ENCODE results near the gene KIF3A.

The KIF3A gene

DNA sequence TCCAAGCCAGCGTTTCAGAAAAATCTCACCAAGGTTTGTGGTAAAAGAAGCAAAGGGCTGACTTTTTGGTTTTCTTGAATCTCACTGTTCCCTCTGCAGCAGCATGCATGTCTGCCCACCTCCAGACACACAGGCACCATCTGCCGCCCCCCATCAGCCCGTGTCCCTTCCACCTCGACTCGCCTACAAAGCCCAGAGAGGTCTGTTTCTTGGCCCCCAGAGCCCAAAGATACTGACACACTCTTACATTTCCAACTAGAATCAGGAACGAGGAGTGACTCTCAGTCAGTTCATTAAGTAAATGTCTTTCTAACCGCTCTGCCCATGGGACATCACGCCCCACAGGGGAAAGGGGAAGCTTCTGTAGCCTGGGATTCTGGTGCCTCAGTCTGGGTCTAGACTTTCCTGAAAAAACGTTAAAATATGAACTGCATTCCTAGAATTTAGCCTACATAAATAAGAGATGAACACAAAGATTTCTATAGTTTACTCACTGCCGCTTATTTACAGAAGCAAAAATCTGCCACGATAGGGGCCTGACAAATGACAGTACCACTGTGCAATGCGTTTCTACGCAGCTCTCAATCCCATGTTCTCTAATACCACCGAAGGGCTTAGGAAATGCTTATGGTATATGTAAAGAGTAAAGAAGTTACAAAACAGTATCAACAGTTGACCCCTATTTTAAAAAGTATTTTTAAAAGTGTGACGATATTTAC lies 59.5 kb downstream of the KIF3A start:
- DNase-seq (ENCODE audit: low spot score) = no peak

DNA sequence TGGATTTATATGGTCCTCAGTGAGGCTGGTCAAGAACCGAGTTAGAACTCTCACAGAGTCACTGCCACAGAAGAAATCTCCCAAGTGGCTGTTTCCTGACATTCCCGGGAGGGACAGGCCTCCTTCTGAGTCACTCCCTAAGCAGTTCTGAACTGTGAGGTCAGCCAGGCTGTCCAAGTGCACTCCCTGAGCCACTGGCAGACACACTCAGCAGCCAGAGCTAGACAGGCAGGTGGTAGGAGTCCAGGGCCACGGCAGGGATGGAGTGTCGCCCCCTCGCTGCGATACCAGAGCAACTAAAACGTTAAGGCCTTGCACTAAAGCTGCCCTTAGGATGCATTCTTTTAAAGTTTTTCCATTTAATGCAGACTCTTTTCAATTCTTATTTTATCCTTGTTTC lies 60.2 kb downstream of the KIF3A start:
- no peak for DNase-seq (ENCODE audit: low spot score)

DNA sequence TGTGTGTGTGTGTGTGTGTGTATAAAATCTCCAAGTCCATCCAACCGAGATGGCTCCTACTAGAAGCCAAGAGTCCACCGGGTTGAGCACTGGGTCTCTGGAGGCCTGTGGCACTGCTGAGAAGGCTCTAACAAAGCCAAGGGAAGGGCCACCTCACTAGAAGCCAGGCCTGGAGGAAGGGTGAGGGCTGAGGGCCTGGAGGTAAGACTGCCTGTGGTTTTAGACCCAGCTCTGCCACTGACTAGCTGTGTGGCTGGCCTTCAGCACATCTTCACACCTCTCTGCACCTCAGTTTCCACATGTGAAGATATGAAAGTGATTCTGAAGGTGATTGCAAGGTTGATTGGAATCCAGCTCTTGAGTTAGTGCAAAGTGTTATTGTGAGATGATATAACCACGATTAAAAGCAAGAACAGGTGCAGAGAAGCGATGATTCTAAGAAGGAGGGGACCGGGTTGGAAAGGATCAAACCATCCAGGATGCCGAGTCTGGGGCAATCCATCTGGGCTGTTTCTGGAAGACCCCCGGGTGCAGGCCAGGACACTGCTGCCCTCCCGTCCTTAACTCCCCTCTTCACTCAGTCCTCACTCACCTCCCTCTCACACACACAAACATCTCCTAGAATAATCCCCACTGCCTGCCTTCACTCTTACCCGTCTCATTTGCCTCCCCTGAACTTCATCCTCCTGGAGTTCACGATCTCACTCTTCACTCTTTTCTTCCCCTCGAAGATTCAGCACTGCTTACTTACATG lies 61.2 kb downstream of the KIF3A start:
- DNase-seq (ENCODE audit: low spot score) = no peak

DNA sequence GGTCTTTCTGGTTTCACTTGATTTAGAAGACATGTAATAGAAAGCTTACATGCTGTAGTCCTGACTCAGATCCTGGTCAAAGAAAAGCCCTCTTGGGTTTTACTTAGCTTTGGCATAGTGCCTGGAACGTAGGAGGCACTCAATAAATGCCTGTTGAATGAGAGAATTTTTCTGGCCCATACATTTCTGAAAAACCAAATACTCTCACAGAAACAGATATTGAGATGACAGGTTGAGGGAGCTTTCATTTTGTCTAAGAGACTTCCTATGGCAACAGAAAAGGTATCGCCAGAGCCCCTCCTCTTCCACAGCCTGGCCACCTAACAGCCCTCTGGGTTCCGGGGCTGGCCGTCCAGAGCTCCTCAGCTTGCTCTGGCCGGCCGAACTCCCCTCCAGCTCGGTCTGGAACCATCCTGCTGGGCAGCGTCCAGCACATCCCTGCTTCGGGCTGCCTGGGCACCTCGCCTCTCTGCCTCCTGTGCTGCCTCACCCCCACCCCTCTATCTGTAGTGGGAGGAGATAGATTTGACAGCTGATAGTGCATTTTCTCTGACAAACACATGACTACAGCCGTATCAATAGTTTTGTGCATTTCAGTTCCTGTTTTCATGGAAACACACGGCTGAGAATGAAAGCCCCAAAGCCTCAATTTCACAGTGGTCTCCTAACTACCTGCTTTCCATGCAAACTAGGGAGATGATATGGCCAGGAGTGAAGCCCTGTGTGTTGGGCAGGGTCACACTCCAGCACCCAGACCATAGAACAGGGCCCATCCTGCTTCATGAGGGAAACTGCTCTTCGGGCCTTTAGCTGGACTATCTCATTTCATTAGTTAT lies 62.5 kb downstream of the KIF3A start:
- no peak for DNase-seq (ENCODE audit: low spot score)

DNA sequence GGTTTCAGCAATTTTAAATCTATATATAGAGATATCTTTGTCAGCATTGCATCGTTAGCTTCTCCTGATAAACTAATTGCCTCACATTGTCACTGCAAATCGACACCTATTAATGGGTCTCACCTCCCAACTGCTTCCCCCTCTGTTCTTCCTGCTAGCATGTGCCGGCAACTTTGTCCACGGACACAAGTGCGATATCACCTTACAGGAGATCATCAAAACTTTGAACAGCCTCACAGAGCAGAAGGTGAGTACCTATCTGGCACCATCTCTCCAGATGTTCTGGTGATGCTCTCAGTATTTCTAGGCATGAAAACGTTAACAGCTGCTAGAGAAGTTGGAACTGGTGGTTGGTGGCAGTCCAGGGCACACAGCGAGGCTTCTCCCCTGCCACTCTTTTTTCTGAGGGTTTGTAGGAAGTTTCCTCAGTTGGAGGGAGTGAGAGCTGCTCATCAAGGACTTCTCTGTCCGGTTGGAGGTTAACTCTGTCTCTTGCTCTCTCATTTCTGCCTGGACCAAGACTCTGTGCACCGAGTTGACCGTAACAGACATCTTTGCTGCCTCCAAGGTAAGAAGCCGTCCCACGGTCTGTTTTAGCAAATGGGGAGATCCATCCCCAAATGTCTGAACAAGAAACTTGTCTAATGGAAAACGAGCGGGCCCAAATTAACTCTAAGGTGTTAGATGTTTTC lies 63.3 kb downstream of the KIF3A start, which contains the start of gene IL4:
IL4 (plus strand) TSS at position 51 of the 692 bp plus-strand sequence; CDS start at position 113, 62 bp downstream.
- no peak for DNase-seq (ENCODE audit: low spot score)

DNA sequence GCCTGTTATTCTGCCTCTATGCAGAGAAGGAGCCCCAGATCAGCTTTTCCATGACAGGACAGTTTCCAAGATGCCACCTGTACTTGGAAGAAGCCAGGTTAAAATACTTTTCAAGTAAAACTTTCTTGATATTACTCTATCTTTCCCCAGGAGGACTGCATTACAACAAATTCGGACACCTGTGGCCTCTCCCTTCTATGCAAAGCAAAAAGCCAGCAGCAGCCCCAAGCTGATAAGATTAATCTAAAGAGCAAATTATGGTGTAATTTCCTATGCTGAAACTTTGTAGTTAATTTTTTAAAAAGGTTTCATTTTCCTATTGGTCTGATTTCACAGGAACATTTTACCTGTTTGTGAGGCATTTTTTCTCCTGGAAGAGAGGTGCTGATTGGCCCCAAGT lies 63.9 kb downstream of the KIF3A start:
- no peak for DNase-seq (ENCODE audit: low spot score)

DNA sequence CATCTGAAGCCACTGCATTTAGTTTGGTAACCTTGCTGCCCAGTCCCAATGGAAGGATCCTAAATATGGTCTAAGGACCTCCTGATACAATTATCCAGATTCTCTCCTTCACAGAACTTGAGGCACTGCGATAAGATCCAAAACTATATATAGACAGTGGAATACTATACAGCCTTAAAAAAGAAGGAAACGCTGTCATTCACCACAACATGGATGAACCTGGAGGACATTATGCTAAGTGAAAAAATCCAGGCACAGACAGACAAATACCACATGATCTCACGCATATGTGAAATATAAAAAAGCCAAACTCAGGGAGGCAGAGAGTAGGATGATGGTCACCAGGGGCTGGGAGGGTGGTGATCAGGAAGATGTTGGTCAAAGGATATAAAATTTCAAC lies 66.3 kb downstream of the KIF3A start:
- no peak for DNase-seq (ENCODE audit: low spot score)

DNA sequence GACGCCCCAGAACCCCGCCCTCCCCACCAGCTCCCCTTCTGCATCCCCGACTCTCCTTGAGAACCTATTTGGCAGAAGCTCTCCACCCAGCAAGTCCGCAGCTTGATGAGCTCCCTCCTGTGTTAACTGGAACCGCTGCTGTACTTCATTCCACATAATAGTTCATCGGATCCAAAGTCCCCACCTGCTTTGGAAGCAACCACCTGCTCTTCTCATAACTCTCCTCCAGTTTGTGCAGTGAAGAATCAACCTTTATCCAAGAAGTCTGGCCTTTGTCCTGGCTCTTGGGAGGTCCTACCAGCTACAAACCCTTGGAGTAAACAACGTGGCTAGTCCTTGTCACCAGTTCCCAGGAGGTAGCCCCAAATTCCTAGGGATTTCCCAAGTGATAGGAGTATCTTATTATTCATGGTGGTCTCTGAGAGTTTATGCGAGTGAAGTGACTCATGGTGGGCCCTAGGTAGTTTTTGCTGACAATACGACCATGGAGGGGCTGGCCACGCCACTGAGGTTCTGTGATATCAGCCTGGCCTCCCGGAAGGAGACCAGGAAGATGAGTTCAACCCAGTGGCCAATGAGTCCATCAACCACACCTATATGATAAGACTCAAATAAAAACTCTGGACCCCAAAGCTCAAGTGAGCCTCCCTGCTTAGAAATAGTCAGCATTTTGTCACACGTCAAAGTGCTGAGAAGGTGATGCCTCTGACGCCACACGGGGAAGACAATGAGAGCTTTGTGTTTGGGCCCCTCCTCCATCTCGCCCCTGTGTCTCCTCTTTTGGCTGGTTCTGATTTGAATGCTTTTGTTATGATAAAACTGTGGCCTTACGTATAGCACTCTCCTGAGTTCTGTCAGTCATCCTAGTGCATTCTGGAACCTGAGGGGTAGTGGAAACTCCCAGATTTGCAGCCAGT lies 67.1 kb downstream of the KIF3A start:
- no peak for DNase-seq (ENCODE audit: low spot score)

DNA sequence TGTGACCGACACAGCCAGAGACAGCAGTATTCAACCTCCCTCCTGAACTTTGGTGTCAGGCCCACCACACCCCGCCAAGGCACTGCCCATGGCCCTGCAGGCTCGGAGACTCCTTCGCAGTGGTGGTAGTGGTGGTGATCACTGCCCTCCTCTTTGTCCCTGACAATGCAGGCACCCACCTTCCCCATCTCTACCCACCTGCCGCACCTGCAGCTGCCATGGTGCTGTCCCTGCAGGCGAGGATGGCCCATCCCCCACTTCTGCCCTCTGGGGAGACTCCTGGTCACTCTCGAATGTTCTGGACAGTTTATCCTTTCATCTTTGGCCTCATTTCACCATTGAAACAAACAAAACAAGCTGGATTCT lies 67.9 kb downstream of the KIF3A start:
- no peak for DNase-seq (ENCODE audit: low spot score)

DNA sequence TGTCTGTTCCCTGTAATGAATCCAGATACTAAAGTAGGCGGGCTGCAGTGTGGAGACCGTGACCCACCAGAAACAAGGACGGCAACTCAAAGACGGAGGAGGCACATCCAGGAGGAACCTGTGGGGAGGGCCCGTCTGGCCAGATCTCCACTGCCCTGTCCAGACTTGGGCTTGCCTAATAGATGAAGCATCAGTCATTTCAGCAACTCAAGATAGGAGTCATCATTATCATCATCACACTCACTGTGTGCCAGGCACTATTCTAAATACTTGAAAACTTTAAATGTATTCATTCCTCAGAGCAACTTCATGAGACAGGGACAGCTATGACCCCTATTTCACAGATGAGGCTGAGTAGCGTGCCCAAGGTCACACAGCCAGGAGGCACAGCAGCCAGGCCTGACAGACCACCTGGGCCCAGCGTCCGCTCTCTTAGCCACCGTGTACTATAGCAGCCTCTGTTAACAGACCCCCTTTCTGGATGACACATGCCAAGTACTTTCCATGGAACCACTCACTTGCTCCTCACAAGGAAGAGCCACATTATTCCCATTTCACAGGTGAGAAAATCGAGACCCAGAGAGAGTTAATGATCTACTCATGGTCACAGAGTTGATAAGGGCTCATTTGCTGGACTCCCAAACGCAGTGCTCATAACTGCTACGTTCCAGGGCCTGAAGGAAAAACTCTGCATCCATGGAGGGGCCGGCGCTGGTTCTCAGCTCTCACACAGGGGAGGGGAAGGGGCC lies 68.5 kb downstream of the KIF3A start:
- DNase-seq (ENCODE audit: low spot score) = no peak

DNA sequence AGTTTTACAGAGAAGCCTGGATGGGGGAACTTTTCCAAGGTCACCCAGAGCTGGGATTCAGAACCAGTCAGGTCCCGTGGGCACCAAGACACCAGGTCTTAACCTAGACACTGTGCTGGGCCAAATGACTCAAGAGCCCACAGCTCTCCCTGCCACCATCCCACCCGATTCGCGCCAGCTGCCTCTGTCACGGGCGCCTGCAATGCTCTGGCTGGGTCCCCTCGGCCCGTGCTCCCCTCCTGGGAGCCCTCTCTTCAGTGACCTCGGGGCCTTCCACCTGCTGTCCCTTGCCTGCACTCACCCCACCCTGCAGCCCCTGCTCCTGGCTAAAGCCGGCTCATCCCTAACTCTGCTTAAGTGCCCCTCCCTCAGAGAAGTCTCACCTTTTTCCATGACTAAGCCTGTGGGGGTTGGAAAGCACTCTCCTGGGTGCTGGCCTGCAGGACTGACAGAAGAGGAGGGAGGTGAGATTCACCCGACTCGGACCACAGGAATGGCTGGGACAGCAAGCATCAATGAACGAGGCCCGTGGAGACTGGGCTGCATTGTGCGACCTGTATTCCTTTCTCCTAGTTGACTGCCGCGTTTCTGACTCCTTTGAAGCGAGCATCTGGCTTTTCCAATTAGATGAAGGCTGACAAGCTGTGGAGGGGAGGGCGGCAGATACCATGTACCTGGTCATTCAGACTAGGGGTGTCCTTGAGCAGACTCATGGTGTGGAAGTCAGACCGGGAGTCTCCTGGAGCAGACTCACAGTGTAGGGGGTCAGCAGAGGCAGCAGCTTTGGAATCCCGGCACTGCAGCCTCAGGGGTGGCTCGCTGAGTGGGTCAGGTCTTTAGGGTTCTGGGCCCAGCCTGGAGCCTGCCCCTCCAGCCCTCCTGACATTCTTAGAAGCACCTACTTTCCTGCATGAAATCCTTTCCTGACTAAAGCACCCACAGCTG lies 69.3 kb downstream of the KIF3A start:
- DNase-seq (ENCODE audit: low spot score) = no peak

DNA sequence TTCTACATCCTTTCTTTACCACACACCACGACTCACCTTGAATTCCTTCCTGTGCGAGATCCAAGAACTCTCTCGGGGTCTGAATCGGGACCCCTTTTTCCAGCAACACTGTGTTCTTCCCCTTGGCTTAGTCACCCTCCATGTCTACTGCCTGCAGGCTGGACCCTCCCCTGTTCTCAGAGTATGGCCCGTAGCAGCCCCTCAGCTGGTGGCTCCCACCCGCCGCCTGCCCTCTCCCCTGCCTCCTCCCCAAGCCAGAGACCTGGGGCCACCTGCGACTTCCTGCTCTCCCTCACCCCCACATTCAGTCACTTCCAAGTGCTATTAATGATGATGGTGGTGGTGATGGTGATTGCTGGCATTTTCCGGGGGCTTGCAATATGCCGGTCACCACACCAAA lies 70.0 kb downstream of the KIF3A start:
- no peak for DNase-seq (ENCODE audit: low spot score)

DNA sequence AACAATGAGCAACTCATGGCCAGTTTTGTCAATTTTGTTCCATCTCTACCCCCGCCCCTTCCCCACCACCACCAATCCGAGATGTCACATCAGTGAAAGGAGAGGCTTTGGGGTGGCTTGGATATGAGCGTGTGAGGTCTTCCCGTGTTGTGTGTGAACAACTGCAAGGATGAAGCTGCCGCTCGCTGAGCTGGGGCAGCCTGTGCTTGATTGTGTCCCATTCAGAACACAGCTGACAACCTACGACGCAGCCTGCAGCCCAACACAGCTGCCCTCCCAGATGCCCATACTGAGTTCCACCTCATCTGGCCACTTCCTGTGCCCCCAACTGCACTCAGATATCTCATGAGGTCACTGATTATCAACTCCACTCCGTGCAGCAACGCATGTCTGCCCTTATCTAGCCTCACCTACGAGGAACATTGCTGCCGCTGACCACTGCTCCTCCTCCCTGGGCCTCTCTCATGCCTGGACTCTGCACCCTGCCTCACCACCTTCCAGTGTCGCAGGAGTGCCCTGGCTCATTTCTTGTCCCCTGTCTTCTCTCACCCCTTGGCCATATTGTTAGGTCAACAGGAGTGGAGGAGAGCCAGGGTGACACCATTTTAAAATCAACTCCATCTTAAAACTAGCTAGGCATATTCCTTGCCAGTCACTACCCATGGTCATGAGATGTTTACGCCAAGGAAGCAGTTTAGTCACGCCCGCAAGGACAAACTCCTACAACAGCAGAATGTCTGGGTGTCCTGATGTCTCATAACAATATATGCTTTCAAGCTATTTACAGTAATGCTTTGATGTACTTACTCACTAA lies 70.8 kb downstream of the KIF3A start:
- DNase-seq (ENCODE audit: low spot score) = no peak

DNA sequence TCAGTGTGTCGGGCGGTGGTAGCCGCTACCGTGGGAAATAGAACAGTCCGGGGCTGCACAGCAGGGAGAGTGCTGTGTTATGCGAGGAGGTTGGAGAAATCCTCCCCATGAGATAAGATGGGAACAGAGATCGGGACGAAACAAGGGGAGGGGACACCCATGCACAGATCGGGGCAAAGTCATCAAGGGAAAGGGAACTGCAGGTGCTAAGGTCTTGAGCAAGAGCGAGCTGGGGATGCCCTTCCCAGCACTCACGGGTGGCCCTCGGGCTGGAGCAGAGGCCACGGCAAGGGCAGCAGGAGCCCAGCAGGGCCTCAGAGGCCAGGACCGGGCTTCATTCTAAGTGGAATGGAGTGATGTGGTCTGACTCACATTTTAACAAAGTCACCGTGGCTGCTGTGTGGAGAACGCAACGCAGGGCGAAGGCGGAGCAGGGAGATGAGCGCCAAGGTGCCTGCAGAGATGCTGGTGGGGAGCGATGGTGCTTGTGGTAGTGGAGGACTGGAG lies 71.7 kb downstream of the KIF3A start:
- DNase-seq (ENCODE audit: low spot score) = no peak

DNA sequence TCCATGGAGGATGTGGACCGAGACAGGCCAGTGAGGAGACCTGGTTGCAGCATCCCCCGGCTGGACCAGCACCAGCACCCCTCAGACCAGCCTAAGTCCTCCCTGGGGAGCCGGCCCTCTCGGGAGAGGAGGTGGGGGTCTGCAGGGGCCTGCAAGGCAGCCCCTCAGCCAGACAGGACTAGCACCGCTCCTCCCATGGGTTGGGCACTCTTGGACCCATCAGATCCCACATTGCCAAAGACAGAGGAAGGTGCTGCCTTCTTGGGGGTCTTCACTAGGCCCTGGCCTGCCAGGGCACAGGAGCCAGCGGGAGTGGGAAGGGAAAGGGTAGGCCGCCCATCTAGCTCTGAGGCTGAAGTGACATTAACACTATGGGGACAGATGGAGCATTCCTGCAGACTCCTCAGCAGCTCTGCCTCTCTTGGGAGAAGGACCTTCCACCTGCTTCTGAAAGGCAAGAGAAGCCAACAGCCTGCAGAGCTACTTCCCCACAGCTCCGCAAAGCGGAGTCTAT lies 72.6 kb downstream of the KIF3A start:
- DNase-seq (ENCODE audit: low spot score) = no peak

DNA sequence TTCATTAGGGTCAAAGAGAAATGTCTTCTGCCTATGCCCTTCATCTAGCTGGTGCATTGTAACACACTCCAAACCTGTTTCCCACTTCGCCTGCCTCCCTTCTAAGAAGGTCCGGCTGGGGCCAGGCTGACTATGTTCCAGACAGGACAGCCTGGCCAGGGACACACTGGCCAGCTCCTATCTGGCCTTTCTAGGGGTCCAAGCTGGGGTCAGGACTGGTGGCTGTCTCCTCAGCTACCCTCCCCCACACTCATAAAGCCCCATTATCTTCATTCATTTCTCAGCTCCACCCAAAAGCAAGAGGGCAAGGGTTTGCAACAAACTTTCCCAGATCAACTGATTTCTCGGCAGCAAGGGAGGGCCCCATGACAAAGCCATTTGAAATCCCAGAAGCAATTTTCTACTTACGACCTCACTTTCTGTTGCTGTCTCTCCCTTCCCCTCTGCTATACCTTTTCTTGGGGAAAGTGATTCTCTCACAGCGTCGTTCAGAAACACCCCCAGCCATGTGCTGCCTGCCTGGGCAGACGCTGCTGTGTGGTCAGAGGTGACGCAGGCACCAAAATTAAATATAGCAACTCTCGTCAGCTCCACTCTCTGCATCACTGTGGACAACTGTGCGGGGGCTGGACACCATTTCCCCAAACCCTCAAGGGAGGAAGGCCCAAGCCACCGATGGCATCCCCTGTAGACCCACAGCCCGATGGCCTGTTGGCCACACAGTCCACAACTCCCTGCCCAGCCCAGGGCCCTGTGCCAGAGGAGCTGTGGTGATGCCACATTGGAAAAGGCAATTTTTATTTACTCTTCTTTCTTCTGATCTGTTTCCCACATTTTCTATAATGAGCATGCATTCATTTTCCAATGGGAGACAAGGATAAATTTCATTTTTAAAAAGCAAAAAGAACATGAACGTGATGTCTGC lies 73.3 kb downstream of the KIF3A start:
- no peak for DNase-seq (ENCODE audit: low spot score)

All from CD4-positive, alpha-beta T cell treated with Interleukin-6 at 100 ng/mL for 8 hours (primary cell).